ENCODE data around the gene OR6N1.
A peak's percentile ranks its signal among the peaks of the same experiment; 100 is the strongest.

DNA sequence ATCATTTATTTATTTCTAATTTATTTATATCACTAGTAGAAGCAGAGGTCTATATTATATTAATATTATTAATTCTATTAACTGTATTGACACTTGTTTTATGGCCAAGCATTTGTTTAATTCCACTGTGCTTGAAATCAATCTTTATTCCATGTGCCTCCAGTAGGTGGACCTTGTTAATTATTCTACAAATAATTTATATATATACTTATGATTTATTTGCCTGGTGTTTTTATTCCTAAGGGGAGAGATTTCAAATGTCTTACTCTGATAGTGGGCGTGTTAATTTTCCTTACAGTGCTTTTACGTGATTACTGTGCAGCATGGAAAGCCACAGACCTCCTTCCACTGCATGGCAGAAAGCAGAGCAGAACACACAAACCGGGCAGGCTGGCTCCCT lies 26.5 kb upstream of the OR6N1 start:
- TF ChIP-seq, protein P1, sequence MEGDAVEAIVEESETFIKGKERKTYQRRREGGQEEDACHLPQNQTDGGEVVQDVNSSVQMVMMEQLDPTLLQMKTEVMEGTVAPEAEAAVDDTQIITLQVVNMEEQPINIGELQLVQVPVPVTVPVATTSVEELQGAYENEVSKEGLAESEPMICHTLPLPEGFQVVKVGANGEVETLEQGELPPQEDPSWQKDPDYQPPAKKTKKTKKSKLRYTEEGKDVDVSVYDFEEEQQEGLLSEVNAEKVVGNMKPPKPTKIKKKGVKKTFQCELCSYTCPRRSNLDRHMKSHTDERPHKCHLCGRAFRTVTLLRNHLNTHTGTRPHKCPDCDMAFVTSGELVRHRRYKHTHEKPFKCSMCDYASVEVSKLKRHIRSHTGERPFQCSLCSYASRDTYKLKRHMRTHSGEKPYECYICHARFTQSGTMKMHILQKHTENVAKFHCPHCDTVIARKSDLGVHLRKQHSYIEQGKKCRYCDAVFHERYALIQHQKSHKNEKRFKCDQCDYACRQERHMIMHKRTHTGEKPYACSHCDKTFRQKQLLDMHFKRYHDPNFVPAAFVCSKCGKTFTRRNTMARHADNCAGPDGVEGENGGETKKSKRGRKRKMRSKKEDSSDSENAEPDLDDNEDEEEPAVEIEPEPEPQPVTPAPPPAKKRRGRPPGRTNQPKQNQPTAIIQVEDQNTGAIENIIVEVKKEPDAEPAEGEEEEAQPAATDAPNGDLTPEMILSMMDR (IDR thresholded peaks at IDR 0.05; ENCODE audit: low read length): 0 out of 2 replicates have a peak, but pooled peaks have one; percentile 4
- no peak for TF ChIP-seq EZH2 (IDR thresholded peaks at IDR 0.05; ENCODE audit: borderline replicate concordance, low read length)
